Activated T-cell treated with anti-CD3 and anti-CD28 coated beads for 4 hours (primary cell): Measurements from ENCODE around the gene LRRC7.
"Not testable (repeated sequence)": the region's sequence is repeated elsewhere in the genome, so short reads cannot be mapped to it uniquely, and the experiment has no call there.

Experiments used
- DNase-seq: peaks from one replicate; pipeline ENCODE4 v3.0.0-alpha.2; 2020

LRRC7 gene

DNA sequence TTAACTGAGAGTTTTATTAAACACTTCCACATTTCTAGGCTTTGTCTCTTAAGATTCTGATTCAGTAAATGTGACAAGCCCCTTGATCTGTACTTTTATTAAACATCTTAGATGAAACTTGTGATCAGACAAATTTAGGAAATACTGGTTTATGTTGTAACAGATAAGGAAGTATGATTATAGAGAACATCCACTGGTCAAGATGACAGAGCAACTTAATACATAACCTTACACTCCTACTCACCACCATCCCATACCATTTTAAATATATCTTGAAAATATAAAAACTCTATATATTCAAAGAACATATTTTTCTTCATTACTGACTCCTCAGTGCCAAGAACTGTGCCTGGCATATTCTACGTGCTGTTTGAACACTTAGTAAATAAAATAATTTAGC lies 420.2 kb downstream of the LRRC7 start:
- no peak for DNase-seq

DNA sequence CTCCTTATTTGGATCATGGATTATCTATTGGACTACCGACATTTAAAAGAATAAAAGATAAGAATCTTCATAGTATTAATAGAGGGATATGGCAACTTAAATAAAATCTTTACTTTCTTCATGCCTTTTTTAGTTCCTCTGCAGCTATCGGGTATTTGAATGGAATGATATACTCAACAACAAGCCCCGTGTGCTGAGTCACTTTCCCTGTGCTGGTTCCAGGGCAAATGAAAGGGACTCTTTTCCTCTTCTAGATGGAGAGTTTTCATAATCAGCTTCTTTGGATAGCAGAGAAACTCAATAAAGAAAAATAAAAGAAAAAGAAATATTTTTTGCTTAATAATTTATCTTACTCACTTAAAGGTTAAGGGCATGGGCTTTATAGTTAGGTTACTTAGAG lies 423.9 kb downstream of the LRRC7 start:
- no peak for DNase-seq

GRCh38 chr1:69992594-69992993 lies 424.9 kb downstream of the LRRC7 start:
- DNase-seq, result no peak

DNA sequence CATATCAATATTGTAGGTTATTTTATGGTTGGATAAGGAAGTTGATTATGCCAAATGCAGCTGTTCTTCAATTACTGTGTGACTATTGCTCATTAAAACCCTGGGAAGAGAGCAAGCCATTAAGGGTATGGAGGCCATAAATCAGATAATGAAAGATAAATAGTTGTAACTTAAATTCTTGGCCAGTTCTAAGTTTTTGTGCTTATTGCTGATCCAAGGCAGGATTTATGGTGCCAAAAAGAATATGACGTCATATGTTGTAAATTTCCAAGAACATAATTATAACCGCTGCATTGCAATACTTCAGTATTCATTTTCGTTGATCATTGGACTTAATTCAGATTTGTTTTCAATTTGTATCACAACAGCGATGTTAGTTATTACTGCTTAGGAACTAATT lies 426.1 kb downstream of the LRRC7 start:
- no peak for DNase-seq

GRCh38 chr1:69994241-69994640 lies 426.5 kb downstream of the LRRC7 start:
- DNase-seq, result no peak

DNA sequence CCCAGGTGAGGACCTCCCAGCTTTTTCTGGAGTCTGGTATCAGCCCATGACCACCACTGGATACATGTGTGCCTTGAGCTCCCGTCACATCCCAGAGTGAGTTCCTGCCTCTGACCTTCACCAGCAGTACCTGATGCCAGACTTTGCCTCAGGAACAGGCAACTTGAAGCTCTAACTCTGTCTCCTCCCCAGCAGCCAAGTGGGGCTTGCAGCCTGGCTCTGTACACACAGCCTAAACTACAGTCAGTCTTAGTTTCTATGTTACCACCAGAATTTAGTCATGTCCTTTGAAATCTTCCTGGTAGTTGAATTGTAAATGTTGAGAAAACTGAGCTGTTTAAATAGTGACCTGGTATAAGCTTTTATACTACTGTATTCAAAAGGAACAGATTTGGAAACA lies 431.1 kb downstream of the LRRC7 start:
- no peak for DNase-seq

DNA sequence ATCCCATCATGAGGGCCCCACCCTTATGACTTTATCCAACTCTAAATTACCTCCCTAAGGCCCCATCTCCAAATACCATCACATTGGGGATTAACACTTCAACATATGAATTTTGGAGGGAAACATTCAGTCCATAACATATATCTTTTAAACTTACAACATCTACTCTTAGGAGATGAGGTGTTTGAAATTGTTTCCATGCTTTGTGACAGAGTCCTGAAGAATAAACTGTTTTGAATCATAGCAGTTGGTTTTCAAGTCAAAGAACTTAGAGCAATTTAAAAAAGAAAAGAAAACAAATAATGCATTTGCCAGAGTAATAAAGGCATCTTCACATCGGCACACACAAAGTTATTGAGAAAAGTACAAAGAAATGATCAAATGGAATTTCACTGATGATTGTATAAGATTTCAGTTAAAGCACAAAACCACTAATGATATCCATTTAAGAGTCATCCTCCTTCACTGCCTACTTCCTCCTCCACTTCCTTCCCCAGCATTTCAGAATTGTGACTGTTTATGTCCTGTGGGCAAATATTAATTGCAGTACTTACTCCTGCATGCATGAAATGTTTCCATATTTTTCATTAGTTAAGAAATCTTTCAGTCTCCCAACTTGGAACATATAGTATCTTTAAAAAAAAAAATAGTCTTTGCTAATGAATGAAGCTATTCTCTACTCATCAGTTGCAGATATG lies 435.6 kb downstream of the LRRC7 start:
- no peak for DNase-seq

GRCh38 chr1:70005386-70006034 lies 437.8 kb downstream of the LRRC7 start:
- no peak for DNase-seq

DNA sequence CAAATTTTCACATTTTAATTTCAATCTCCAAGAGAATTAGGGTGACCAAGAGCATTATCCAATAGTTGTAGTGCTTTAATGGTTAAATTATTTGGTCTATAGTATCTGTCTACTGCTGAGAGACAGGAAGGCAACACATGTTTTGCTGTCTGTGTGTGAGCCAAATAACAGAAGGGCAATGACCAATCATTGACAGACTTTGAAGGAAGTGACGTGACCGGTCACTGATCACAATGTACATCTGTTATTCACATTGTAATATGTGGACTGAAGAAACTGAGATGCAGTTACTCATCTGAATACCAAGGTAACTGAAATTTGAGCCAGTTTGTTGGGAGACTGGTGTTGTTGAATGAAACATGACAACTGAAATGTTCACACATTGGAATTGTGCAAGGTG lies 440.9 kb downstream of the LRRC7 start:
- DNase-seq, result no peak

- no peak for DNase-seq
These were observed 450.0 kb downstream of the LRRC7 start for GRCh38 chr1:70017770-70018169.

- no peak for DNase-seq
These were observed 456.6 kb downstream of the LRRC7 start for GRCh38 chr1:70024272-70024671.

DNA sequence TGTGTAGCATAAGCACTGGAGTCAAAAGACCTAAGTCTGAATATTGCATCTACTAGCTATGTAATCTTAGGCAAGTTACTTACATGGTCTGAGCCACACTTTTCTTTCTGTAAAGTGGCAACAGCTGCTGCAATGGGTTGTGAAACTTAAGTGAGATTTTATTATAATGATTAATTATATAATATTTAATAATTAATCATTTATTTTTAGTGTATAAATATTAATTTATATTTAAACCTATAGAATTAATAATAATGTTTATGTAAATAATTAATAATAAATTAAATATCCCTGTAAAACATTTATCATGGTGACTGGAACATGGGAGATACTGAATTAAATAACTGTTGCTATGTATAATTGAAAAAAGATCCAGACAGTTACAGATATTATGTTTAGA lies 457.3 kb downstream of the LRRC7 start:
- no peak for DNase-seq

DNA sequence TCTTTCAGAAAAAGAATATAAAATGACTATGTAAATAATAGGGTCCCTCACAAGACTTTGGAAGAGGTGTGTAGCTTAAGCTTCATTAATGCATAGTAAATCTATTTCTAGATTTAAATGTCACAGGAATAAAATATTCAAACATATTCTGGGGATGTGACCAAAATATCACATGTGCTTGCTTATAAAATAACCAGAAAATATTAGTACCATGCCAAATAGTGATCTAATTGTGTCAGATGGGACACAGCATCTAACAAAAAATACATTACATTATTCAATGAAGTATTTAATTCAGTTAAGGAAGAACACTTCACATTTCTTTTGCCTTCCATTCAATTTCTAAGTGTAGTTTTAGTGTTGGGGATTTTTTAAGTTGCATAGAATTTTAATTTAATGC lies 458.1 kb downstream of the LRRC7 start:
- no peak for DNase-seq

GRCh38 chr1:70033266-70033873 lies 465.6 kb downstream of the LRRC7 start:
- no peak for DNase-seq

GRCh38 chr1:70033936-70034335 lies 466.2 kb downstream of the LRRC7 start:
- DNase-seq, result no peak

DNA sequence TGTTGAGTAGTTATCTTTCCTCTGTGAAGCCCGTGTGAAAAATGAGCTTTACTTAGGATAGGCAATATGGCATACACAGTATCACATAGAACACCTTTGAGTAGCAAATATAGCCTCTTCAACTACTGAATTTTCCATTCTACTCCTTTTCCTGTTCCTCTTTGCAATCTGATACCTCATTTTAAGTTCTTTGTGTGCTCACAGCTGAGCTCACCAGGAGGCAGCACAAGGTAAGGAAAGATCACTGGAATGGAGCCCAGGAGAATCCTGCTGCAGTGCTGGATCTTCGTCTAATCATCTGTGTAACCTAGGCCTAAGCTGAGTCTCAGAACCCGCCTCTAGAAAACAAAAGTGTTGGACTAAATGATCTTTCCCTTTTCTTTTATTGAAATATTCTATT lies 466.7 kb downstream of the LRRC7 start:
- no peak for DNase-seq

- no peak for DNase-seq
These were observed 470.3 kb downstream of the LRRC7 start for GRCh38 chr1:70038025-70038424.

GRCh38 chr1:70039485-70039884 lies 471.8 kb downstream of the LRRC7 start:
- DNase-seq, result no peak

- DNase-seq, result no peak
These were observed 473.8 kb downstream of the LRRC7 start for GRCh38 chr1:70041317-70042045.

- no peak for DNase-seq
These were observed 474.5 kb downstream of the LRRC7 start for GRCh38 chr1:70042090-70042731.

DNA sequence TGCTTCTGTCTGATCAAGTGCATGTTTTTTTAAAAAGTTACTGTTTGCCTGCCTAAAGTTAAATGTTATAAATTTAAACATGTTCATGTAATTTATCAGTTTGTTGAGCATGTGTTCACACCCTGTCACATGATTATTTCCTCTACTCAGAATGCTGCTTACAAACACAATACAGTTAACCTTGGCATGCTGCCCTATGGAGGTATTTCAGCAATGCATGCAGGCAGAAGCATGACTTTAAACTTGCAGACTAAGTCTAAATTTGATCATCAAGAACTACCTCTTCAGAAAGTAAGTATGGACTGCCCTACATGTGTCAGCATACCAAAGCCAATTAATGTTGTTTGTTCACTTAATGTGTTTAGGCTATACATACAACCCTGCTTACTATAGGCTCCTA lies 476.1 kb downstream of the LRRC7 start:
- DNase-seq, result no peak

GRCh38 chr1:70044832-70045231 lies 477.1 kb downstream of the LRRC7 start:
- no peak for DNase-seq

DNA sequence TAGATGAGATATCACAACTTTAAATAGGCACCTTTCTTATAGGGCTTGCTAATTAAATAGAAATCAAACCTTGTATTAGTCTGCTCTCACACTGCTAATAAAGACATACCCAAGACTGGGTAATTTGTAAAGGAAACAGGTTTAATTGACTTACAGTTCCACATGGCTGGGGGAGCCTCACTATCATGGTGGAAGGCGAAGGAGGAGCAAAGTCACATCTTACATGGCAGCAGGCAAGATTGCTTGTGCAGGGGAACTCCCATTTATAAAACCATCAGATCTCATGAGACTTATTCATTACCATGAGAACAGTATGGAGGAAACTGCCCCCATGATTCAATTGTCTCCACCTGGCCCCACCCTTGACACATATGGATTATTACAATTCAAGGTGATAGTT lies 477.9 kb downstream of the LRRC7 start:
- DNase-seq, result not testable (repeated sequence)
